ENCODE measurements around the gene SPDEF. TPM values are rescaled to one million over a fixed set of nuclear protein-coding genes. Genes with fewer than 3 reads are reported as not detected.

SPDEF gene
- total RNA-seq, 2 experiments from 2014 or later: not detected

- no peak for TF ChIP-seq CTCF (IDR thresholded peaks at IDR 0.05)
- Mint-ChIP-seq H3K9me3 (no peaks in the 10 kb centered on the region), H3K27ac (no peak overlapping the region), H3K27me3 (no peaks in the 10 kb centered on the region), H3K4me3 (no peak overlapping the region), H3K36me3 (ENCODE audit: low read depth) (no peaks in the 10 kb centered on the region), H3K4me1 (ENCODE audit: low read depth) (peaks cover 4% of the 10 kb centered on the region)
- no peak for ATAC-seq
- POLR2A ChIA-PET: no interaction called here
- intact Hi-C loops (cut with micrococcal nuclease): no loop called here
- no peak for DNase-seq
- CTCF ChIA-PET: interaction anchor here (1.6 kb wide), 1 partner anchor 96 kb away, joined by 4 read pairs; no protein-coding TSS in a partner anchor
Observed at GRCh38 chr6:34556493-34556892, 364 bp upstream of the SPDEF start.

DNA sequence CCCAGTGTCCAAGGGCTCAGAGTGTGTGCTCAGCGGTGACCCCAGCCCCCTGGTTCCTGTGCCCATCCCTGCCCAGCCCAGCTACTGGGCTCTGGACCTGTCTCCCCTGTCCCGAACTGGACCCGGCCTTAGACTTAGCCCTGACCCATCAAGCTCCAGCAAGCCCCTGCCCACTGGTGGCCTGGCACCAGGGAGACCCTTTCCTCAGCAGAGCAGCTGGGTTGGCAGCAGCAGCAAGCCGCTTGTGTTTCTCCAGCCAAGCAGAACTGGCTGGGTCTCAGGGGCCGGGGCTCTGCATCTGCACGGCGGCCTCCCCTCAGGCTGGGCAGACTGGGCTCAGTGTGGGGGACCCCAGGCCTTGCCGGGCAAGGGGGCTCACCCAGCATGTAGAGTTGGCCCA is 801 bp downstream of the SPDEF start:
- intact Hi-C loops (cut with micrococcal nuclease): no loop called here
- Mint-ChIP-seq H3K36me3 (ENCODE audit: low read depth) (no peaks in the 10 kb centered on the region), H3K4me1 (ENCODE audit: low read depth) (peaks cover 4% of the 10 kb centered on the region), H3K9me3 (no peaks in the 10 kb centered on the region), H3K27me3 (no peaks in the 10 kb centered on the region), H3K4me3 (no peak overlapping the region), H3K27ac (no peak overlapping the region)
- ChIA-PET POLR2A (no interaction called here), CTCF (interaction anchor here (1.6 kb wide), 1 partner anchor 95 kb away, joined by 4 read pairs; no protein-coding TSS in a partner anchor)
- DNase-seq (no peak), ATAC-seq (no peak)
- no peak for TF ChIP-seq CTCF (IDR thresholded peaks at IDR 0.05)

GRCh38 chr6:34555007-34555322 is 1.2 kb downstream of the SPDEF start:
- H3K27ac Mint-ChIP-seq: no peak overlapping the region
- no peaks in the 10 kb centered on the region for H3K9me3 Mint-ChIP-seq
- no peak for TF ChIP-seq CTCF (IDR thresholded peaks at IDR 0.05)
- DNase-seq: no peak
- peaks cover 4% of the 10 kb centered on the region for H3K4me1 Mint-ChIP-seq (ENCODE audit: low read depth)
- ATAC-seq: no peak
- no peaks in the 10 kb centered on the region for H3K36me3 Mint-ChIP-seq (ENCODE audit: low read depth)
- CTCF ChIA-PET: interaction anchor here (0.6 to 1.5 kb wide), 2 partner anchors 54 to 74 kb away, joined by 3 to 5 read pairs; no protein-coding TSS in a partner anchor
- no peak overlapping the region for H3K4me3 Mint-ChIP-seq
- intact Hi-C loops (cut with micrococcal nuclease): no loop called here
- POLR2A ChIA-PET: no interaction called here
- H3K27me3 Mint-ChIP-seq: no peaks in the 10 kb centered on the region

DNA sequence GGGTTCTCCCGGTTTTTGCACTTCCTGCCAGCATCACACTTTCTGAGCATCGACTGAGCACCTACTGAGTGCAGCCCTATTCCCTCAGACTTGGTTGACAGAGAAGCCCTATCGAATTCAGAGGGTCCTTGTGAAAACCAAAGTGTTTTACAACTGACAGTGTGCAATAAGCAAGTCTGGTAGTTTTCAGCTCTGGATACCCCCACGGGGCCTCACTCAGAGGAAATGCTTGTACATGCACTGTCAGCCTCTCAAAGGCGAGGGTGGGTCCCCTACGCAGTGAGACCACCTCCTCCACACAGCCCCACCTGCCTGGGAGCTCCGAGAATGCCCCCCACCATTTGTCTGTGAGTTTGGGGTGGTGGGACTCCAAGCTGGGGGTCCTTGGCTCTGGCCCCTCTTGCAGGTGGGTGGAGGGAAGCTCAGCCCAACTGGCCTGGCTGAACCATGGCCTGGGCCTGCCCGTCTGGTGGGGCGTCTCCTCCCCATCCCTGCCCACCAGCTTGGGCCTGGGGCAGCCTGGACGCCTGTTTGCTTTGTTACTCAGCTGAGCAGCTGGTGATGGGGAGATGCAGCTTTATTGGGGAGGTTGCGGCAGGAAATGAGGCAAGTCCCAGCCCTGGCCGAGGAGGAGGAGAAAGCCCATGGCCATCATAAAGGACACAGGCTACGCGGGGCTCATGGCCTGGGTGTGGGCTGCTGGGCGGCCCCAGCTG is 1.7 kb downstream of the SPDEF start:
- Mint-ChIP-seq H3K4me3 (no peak overlapping the region), H3K27ac (no peak overlapping the region), H3K4me1 (ENCODE audit: low read depth) (peaks cover 4% of the 10 kb centered on the region), H3K36me3 (ENCODE audit: low read depth) (no peaks in the 10 kb centered on the region), H3K27me3 (no peaks in the 10 kb centered on the region), H3K9me3 (no peaks in the 10 kb centered on the region)
- TF ChIP-seq CTCF (IDR thresholded peaks at IDR 0.05): no peak
- ChIA-PET CTCF (interaction anchor here (0.6 to 1.5 kb wide), 2 partner anchors 55 to 75 kb away, joined by 3 to 5 read pairs; no protein-coding TSS in a partner anchor), POLR2A (no interaction called here)
- DNase-seq (no peak), ATAC-seq (no peak)
- intact Hi-C loops (cut with micrococcal nuclease): no loop called here

DNA sequence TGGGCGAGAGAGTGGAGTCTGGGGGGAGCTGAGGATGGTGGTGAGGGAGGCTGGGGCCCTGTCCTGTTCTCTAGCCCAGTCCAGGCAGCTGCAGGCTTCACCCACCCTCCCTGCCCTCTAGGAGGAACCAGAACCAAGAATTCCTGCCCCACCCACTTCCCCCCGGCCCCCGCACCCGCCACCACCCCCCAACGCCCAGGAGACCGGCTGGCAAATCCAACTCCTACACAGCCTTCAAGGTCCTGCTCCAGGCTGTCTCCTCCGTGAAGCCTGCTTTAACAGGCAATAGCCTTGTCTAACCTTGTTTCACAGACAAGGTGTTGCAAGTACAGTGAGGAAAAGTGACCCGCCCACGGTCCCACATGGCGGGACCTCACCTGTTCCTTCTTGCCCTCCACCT is 2.4 kb downstream of the SPDEF start:
- no peaks in the 10 kb centered on the region for H3K27me3 Mint-ChIP-seq
- no peaks in the 10 kb centered on the region for H3K36me3 Mint-ChIP-seq (ENCODE audit: low read depth)
- ChIA-PET CTCF (interaction anchor here (1.5 kb wide), 1 partner anchor 55 kb away, joined by 5 read pairs; no protein-coding TSS in a partner anchor), POLR2A (no interaction called here)
- intact Hi-C loops (cut with micrococcal nuclease): no loop called here
- no peak overlapping the region for H3K27ac Mint-ChIP-seq
- no peak for TF ChIP-seq CTCF (IDR thresholded peaks at IDR 0.05)
- ATAC-seq: no peak
- DNase-seq: no peak
- H3K4me3 Mint-ChIP-seq: no peak overlapping the region
- peaks cover 4% of the 10 kb centered on the region for H3K4me1 Mint-ChIP-seq (ENCODE audit: low read depth)
- H3K9me3 Mint-ChIP-seq: no peaks in the 10 kb centered on the region

All from activated CD8-positive, alpha-beta T cell treated with anti-CD3 and anti-CD28 coated beads for 36 hours (primary cell).